VCaP (cell line): ENCODE data around the gene NAALADL2.

Source experiments
- H3K27ac ChIP-seq: fragments of 450-650 bp; 2 replicates; pipeline ENCODE4 v1.5.1; 2017
- TF ChIP-seq, protein P1 (sequence below): fragments of 450-650 bp; conservative IDR thresholded peaks from 2 replicates; pipeline ENCODE4 v1.5.1; 2017; ENCODE audit warnings: mild to moderate bottlenecking, moderate library complexity

Gene NAALADL2

DNA sequence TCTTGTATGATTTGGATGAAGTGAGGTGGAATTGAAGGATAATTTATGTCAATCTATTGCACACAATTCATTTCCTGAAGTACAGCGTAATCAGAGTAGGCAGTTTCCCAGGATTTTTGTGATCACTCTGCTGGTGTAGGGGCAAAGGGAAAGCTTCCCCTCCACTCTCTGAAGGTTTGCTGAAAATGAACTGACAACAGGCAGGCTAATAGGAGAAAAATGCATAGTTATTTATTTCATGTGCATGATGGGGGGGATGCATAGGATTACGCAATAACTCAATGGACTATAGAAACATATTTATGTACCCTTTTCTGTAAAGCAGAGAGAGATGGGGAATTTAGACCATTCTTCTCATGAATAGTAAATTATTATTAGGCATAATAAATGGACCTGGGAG, 872.9 kb downstream of the NAALADL2 start:
- H3K27ac ChIP-seq = peak overlapping the region; percentile 29; the same call in 1 of the 2 replicates
- TF ChIP-seq, protein P1, sequence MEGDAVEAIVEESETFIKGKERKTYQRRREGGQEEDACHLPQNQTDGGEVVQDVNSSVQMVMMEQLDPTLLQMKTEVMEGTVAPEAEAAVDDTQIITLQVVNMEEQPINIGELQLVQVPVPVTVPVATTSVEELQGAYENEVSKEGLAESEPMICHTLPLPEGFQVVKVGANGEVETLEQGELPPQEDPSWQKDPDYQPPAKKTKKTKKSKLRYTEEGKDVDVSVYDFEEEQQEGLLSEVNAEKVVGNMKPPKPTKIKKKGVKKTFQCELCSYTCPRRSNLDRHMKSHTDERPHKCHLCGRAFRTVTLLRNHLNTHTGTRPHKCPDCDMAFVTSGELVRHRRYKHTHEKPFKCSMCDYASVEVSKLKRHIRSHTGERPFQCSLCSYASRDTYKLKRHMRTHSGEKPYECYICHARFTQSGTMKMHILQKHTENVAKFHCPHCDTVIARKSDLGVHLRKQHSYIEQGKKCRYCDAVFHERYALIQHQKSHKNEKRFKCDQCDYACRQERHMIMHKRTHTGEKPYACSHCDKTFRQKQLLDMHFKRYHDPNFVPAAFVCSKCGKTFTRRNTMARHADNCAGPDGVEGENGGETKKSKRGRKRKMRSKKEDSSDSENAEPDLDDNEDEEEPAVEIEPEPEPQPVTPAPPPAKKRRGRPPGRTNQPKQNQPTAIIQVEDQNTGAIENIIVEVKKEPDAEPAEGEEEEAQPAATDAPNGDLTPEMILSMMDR = no peak

DNA sequence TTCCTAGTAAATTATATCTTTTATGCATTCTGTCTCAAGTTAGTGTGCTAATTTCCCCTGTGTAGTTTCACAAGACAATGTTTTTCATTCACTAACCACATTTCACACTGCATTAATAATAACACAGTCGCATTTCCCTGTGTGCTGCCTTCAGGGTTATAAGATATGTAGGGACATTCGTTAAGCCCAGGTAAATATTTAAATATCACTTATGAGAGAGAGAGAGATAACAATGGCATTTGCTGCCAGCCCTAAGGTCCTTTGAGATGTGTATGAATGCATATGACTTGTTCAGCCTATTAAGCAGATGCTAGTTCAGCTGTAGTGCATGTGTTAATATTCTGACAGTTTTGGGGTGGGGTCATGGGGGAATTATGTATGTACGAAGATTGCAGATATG, 876.7 kb downstream of the NAALADL2 start:
- peak overlapping the region; percentile 40 for H3K27ac ChIP-seq
- TF ChIP-seq, protein P1 = no peak

DNA sequence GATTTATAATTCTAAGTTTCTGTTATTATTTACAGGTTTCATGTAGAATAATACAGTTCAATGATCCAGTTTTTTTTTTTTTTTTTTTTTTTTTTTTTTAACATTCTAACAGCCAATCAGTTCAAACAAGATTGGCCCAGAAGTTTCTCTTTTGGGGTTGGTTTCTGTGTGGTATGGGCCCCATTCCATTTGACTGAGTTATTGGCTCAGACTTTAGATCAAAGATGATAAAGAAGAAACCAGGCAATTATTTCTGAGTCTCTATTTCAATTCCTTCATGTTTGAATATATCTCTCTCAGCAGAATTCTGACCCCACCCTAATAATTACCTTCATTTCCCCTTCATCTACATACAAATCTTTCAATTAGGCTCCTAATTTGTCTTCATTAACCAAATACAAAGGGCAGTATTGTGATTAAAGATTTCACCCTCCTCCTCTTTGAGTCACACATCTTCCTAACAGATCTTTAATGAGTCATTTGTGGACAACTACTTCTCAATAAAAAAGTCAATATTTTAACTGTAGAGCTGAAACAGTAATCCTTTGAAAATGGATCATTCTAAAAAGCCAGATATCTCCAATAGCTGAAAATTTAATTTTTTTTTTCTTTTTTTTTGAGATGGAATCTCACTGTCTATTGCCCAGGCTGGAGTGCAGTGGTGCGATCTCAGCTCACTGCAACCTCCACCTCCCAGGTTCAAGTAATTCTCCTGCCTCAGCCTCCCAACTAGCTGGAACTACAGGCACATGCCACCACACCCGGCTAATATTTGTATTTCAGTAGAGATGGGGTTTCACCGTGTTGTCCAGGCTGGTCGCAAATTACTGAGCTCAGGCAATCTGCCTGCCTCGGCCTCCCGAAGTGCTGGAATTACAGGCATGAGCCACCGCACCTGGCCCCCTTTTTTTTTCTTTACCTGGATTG, 878.8 kb downstream of the NAALADL2 start:
- no peak overlapping the region for H3K27ac ChIP-seq
- TF ChIP-seq, protein P1 = no peak

DNA sequence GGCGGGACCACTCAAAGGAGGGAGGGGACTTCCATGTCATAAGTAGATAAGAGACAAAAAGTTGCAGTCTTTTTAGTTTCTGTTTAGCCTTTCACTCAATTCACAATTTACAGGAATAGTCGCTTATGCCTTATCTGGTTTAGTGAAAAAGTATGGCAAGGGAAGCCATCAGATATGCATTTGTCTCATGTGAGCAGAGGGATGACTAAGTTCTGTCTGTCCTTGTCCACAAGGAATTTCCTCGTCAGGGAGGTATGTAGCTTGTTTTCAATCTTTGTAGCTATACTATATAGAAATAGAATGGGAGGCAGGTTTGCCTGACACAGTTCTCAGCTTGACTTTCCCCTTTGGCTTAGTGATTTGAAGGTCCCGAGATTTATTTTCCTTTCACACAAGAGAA, 882.8 kb downstream of the NAALADL2 start:
- H3K27ac ChIP-seq = no peak overlapping the region
- TF ChIP-seq, protein P1 = no peak

DNA sequence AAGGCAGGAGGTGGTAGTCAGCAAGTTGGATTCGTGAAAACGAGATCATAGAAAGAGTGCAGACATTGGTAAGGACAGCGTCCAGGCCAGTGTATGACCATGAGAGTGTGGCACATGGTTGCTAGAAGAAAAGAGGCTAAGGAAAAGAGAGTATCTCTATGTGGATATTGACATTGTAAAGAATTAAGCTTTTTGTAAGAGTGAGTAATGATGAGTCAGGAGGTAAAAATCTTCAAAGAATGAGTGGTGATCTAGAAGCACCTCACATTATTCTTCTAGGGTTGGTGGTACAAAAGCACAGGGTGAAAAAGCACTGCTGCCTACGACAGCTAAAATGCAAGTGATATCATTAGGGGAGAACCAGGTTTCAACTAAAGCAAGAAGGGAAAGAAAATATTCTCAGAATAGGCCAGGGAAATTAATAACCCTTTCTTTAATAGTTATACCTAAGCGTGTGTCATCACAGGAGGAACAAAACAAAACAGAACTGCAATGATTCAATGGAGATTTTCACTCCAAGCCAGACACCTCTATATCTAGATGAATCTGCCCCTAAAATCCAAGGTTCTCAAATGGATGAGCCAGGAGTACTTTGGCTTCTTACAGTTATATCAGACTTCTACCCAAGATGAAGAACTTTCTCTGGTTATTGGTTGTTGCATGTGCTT, 884.7 kb downstream of the NAALADL2 start:
- H3K27ac ChIP-seq = no peak overlapping the region
- TF ChIP-seq, protein P1 = no peak

DNA sequence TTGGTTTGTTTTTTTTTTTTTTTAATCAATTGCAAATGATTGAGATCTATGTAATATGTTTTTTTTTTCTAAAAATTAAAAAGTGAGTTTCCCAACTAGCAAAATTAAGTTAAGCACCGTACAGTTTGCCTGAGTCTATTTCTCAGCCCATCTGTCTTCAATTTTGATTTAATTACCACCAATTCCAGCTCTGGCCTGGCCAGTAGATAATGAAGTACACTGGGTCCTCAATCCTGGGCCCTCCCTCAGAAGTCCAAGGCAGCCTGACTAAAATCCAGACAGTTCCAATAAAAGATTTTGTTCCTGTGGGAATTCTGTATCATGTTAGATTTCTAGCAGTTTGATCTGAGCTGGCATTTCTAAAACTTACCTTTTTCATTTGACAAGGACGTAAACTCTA, 887.2 kb downstream of the NAALADL2 start:
- TF ChIP-seq, protein P1 = no peak
- H3K27ac ChIP-seq = no peak overlapping the region

DNA sequence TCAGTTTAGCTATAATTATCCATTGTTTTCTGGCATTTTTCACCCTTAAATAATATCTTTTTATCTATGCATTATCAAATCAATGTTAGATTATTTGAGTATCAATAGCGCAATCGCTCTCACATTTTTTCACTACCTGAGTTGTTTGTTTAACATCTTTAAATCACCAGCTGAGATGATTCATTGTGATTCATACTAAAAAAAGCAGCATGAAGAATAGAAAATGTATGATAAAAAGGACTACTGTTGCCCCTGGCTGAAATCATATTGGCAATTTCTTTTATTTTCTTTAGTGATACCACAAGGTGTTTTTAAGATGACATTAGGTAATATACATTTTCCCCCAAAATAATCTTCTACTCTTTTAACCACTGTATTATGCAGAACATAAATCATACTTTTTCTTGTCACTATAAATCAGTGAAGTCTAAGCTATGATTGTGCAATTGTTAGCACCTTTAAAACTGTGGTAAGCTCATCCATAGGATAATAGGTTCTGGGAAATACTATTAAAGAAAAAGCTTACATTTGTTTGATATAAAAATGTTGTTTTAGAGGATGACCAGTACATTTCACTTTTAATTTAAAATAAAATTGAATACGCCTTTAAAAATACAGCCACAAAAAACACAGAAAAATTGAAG, 889.1 kb downstream of the NAALADL2 start:
- no peak overlapping the region for H3K27ac ChIP-seq

More for the DNA sequence above, 889.1 kb downstream of the NAALADL2 start:
- TF ChIP-seq, protein P1 = no peak
